Tibial nerve (tissue), 3 donors: ENCODE data around the gene MYO1B.

ENCODE experiments used
- POLR2A ChIP-seq, 2 donors: fragments of 450-650 bp; IDR thresholded peaks; one replicate each; pipeline ENCODE4 v1.6.1; 2017; ENCODE audit warnings: antibody characterized with exemption in 2 of 2, mild to moderate bottlenecking in 2 of 2, moderate library complexity in 2 of 2
- TF ChIP-seq, protein P1 (sequence below), 5 experiments: fragments of 200-600 bp in 3 of 5; fragments of 450-650 bp in 2 of 5; sonication (generic) in 3 of 5; IDR thresholded peaks; one replicate each; pipeline ENCODE4 v1.5.1; 2016 to 2019; ENCODE audit warnings: antibody characterized with exemption in 5 of 5, mild to moderate bottlenecking in 3 of 5, moderate library complexity in 2 of 5

GRCh38 chr2:191265311-191266170, 20.3 kb downstream of the MYO1B start:
- TF ChIP-seq, protein P1, sequence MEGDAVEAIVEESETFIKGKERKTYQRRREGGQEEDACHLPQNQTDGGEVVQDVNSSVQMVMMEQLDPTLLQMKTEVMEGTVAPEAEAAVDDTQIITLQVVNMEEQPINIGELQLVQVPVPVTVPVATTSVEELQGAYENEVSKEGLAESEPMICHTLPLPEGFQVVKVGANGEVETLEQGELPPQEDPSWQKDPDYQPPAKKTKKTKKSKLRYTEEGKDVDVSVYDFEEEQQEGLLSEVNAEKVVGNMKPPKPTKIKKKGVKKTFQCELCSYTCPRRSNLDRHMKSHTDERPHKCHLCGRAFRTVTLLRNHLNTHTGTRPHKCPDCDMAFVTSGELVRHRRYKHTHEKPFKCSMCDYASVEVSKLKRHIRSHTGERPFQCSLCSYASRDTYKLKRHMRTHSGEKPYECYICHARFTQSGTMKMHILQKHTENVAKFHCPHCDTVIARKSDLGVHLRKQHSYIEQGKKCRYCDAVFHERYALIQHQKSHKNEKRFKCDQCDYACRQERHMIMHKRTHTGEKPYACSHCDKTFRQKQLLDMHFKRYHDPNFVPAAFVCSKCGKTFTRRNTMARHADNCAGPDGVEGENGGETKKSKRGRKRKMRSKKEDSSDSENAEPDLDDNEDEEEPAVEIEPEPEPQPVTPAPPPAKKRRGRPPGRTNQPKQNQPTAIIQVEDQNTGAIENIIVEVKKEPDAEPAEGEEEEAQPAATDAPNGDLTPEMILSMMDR (IDR thresholded peaks at IDR 0.05), result no peak
- TF ChIP-seq POLR2A (IDR thresholded peaks at IDR 0.05), result no peak
